GM18505 (cell line): Measurements from ENCODE around the gene WASHC2C.
"Not testable (repeated sequence)": the region's sequence is repeated elsewhere in the genome, so short reads cannot be mapped to it uniquely, and the experiment has no call there.

Experiments used
- ATAC-seq: cut with Tn5 transposase; IDR thresholded peaks from one replicate; pipeline ENCODE4 v1.9.1; 2021; ENCODE audit not compliant: unreplicated experiment
- POLR2A ChIP-seq: IDR thresholded peaks from 4 replicates; pipeline ENCODE4 v1.6.1; 2011; ENCODE audit warnings: borderline replicate concordance; ENCODE audit not compliant: insufficient read depth, insufficient read length; ENCODE audit errors: extremely low read depth

WASHC2C gene

GRCh38 chr10:45817130-45817859 is 90.2 kb downstream of the WASHC2C start:
- no peak for TF ChIP-seq POLR2A
- no peak for ATAC-seq

- TF ChIP-seq POLR2A: no peak
- no peak for ATAC-seq
Measured at GRCh38 chr10:45817912-45818311, 90.8 kb downstream of the WASHC2C start.

- no peak for TF ChIP-seq POLR2A
- ATAC-seq: no peak
Measured at GRCh38 chr10:45819552-45819951, 92.5 kb downstream of the WASHC2C start.

GRCh38 chr10:45820107-45820830 is 93.2 kb downstream of the WASHC2C start:
- ATAC-seq: not testable (repeated sequence)

GRCh38 chr10:45822918-45823317 is 95.9 kb downstream of the WASHC2C start:
- ATAC-seq: not testable (repeated sequence)
